K562 (cell line): Measurements from ENCODE around the gene MEPE. TPM values are rescaled to one million over a fixed set of nuclear protein-coding genes. Genes with fewer than 3 reads are reported as not detected.

Experiments
- ATAC-seq: fragments of 200-7000 bp; cut with Tn5 transposase; 3 replicates; pipeline ENCODE4 v1.9.1; 2020; ENCODE audit warnings: moderate library complexity
- BruUV-seq: library from RNA; stranded (reverse); fragments of 400-500 nt; replicated peaks from 2 replicates; lab custom pipeline; 2021; lab: Mats Ljungman, UMichigan
- CTCF ChIA-PET: fragments of 300-600 bp; formaldehyde crosslinking; extraction: SDS; loops from one replicate; lab custom pipeline; 2021; ENCODE audit warnings: low intra/inter-chr PET ratio; lab: Yijun Ruan, JAX
- POLR2A ChIA-PET: fragments of 300-600, 350-650 bp; sonication (Branson Sonifier 250); formaldehyde crosslinking; extraction: SDS; loops from one replicate; lab custom pipeline; 2021; ENCODE audit warnings: antibody characterized with exemption, inconsistent platforms; lab: Yijun Ruan, JAX
- DNase-seq, 4 experiments: peaks; one replicate each; pipeline versions ENCODE4 v3.0.0 to v3.0.0-alpha.2; 2011 to 2018; ENCODE audit warnings: low spot score in 3 of 4, mixed read lengths in 3 of 4; ENCODE audit errors: extremely low read depth in 1 of 4
- FAIRE-seq: peaks from 2 replicates; lab custom pipeline; 2011; peaks lifted over from hg19 to GRCh38; lab: Jason Lieb, UNC
- H2AFZ ChIP-seq: 2 replicates; pipeline ENCODE4 v1.6.0; 2011; ENCODE audit warnings: low read depth, low read length, control low read depth, inconsistent platforms
- H3K27ac ChIP-seq: fragments of 200-600 bp; 3 replicates; pipeline ENCODE4 v1.8.0; 2011; ENCODE audit warnings: low read depth, mild to moderate bottlenecking, control low read depth, inconsistent platforms, low read length, moderate library complexity, mixed read lengths; ENCODE audit errors: extremely low read depth
- H3K27me3 ChIP-seq, 2 experiments: fragments of 300-600 bp in 1 of 2; 2 replicates in 1 of 2; 3 replicates in 1 of 2; pipeline versions ENCODE4 v1.6.0 to v1.8.0; 2011; ENCODE audit warnings: inconsistent platforms in 2 of 2, low read length in 2 of 2, mild to moderate bottlenecking in 1 of 2, mixed read lengths in 1 of 2, moderate library complexity in 1 of 2; ENCODE audit not compliant: control insufficient read depth in 2 of 2, insufficient read depth in 2 of 2
- H3K36me3 ChIP-seq: fragments of 300-600 bp; 3 replicates; pipeline ENCODE4 v1.8.0; 2011; ENCODE audit warnings: mild to moderate bottlenecking, low read length, inconsistent platforms; ENCODE audit not compliant: control insufficient read depth, insufficient read depth
- H3K4me1 ChIP-seq, 2 experiments: fragments of 200-600 bp in 1 of 2; replicated peaks in 1 of 2; 2 replicates in 1 of 2; 3 replicates in 1 of 2; pipeline versions ENCODE4 v1.5.1 to v1.8.0; 2011; ENCODE audit warnings: inconsistent platforms in 2 of 2, low read length in 2 of 2, mild to moderate bottlenecking in 1 of 2, mixed read lengths in 1 of 2, moderate library complexity in 1 of 2; ENCODE audit not compliant: control insufficient read depth in 2 of 2, insufficient read depth in 2 of 2
- H3K4me2 ChIP-seq: 2 replicates; pipeline ENCODE4 v1.6.1; 2011; ENCODE audit warnings: low read length, control low read depth, inconsistent platforms, mixed read lengths; ENCODE audit not compliant: insufficient read depth
- H3K4me3 ChIP-seq: fragments of 200-600 bp; sonication (generic), shearing (Covaris generic); 2 replicates; pipeline ENCODE4 v1.5.1; 2016; ENCODE audit warnings: control low read depth, inconsistent platforms
- H3K79me2 ChIP-seq: fragments of 200-600 bp; 3 replicates; pipeline ENCODE4 v1.8.0; 2011; ENCODE audit warnings: low read length, inconsistent platforms; ENCODE audit not compliant: control insufficient read depth, insufficient read depth
- H3K9ac ChIP-seq, 2 experiments: 2 replicates each; pipeline versions ENCODE4 v1.6.0 to v1.6.1; 2011; ENCODE audit warnings: low read depth in 2 of 2, low read length in 2 of 2, control low read depth in 1 of 2, inconsistent platforms in 1 of 2, mild to moderate bottlenecking in 1 of 2, mixed read lengths in 1 of 2; ENCODE audit not compliant: insufficient read depth in 1 of 2
- H3K9me1 ChIP-seq: one replicate; pipeline ENCODE4 v1.6.0; 2011; ENCODE audit warnings: inconsistent platforms, mild to moderate bottlenecking, low read length, moderate library complexity; ENCODE audit not compliant: control insufficient read depth, insufficient read depth
- H3K9me3 ChIP-seq: replicated peaks from 2 replicates; pipeline ENCODE4 v1.5.1; 2011; ENCODE audit warnings: low read depth, low read length, inconsistent platforms; ENCODE audit not compliant: control insufficient read depth, insufficient read depth
- H4K20me1 ChIP-seq: replicated peaks from 2 replicates; pipeline ENCODE4 v1.6.1; 2011; ENCODE audit warnings: low read length, inconsistent platforms, mixed read lengths; ENCODE audit not compliant: control insufficient read depth, insufficient read depth
- ATF1 ChIP-seq, 2 experiments: fragments of 450-650 bp in 1 of 2; IDR thresholded peaks; 2 replicates each; pipeline ENCODE4 v1.6.1; 2016; ENCODE audit warnings: missing compliant biosample characterization in 1 of 2, missing genetic modification characterization in 1 of 2
- ATF3 ChIP-seq, 2 experiments: fragments of 450-650 bp in 1 of 2; sonication (generic) in 1 of 2; formaldehyde crosslinking in 1 of 2; IDR thresholded peaks in 1 of 2; conservative IDR thresholded peaks in 1 of 2; 2 replicates each; pipeline versions ENCODE4 v1.6.1 to v1.8.1; 2016 to 2023; ENCODE audit warnings: mild to moderate bottlenecking in 2 of 2, moderate library complexity in 2 of 2, inconsistent platforms in 1 of 2, missing genetic modification reagents in 1 of 2
- BDP1 ChIP-seq: IDR thresholded peaks from 3 replicates; pipeline ENCODE4 v1.6.1; 2011; ENCODE audit not compliant: insufficient read length, insufficient read depth
- CHD1 ChIP-seq: fragments of 200-600 bp; sonication (generic); IDR thresholded peaks from one replicate; pipeline ENCODE4 v1.6.1; 2012; ENCODE audit warnings: mild to moderate bottlenecking, moderate library complexity, low read length, inconsistent platforms
- GTF2B ChIP-seq: IDR thresholded peaks from 2 replicates; pipeline ENCODE4 v1.6.1; 2011; ENCODE audit not compliant: insufficient read length; ENCODE audit errors: extremely low read depth
- MED1 ChIP-seq: sonication (generic); formaldehyde crosslinking; IDR thresholded peaks from 2 replicates; pipeline ENCODE4 v1.8.1; 2023; ENCODE audit warnings: missing genetic modification reagents, borderline replicate concordance
- NFRKB ChIP-seq: fragments of 450-650 bp; IDR thresholded peaks from 2 replicates; pipeline ENCODE4 v1.6.1; 2016; ENCODE audit warnings: low read depth
- OTX1 ChIP-seq: fragments of 450-650 bp; formaldehyde crosslinking; IDR thresholded peaks from 2 replicates; pipeline ENCODE4 v1.4.0; 2022; ENCODE audit warnings: mild to moderate bottlenecking
- PHF8 ChIP-seq: fragments of 200-600 bp; sonication (generic); IDR thresholded peaks from 2 replicates; pipeline ENCODE4 v1.6.1; 2012; ENCODE audit warnings: mixed run types, mild to moderate bottlenecking, inconsistent platforms, low read length, moderate library complexity, borderline replicate concordance
- RAD21 ChIP-seq, 2 experiments: fragments of 250-450 bp in 1 of 2; fragments of 450-650 bp in 1 of 2; sonication (Bioruptor Pico) in 1 of 2; formaldehyde crosslinking in 1 of 2; IDR thresholded peaks in 1 of 2; conservative IDR thresholded peaks in 1 of 2; 2 replicates each; pipeline versions ENCODE4 v1.4.0 to v1.8.0; 2020 to 2022; ENCODE audit warnings: mild to moderate bottlenecking in 2 of 2, moderate library complexity in 1 of 2
- SRF ChIP-seq, 2 experiments: fragments of 250-450, 450-650 bp in 1 of 2; sonication (Bioruptor Pico) in 1 of 2; sonication (generic) in 1 of 2; formaldehyde crosslinking; IDR thresholded peaks; 2 replicates each; pipeline versions ENCODE4 v1.5.0 to v1.5.1; 2020 to 2022; ENCODE audit warnings: mild to moderate bottlenecking in 1 of 2, missing genetic modification reagents in 1 of 2
- SRSF1 ChIP-seq: fragments of 200-400 bp; formaldehyde crosslinking; IDR thresholded peaks from 2 replicates; pipeline ENCODE4 v1.6.1; 2017; ENCODE audit warnings: mild to moderate bottlenecking, low read depth, low read length, moderate library complexity
- SUPT5H ChIP-seq: fragments of 450-650 bp; IDR thresholded peaks from 2 replicates; pipeline ENCODE4 v1.6.1; 2016
- ZBTB43 ChIP-seq: sonication (generic); formaldehyde crosslinking; IDR thresholded peaks from 2 replicates; pipeline ENCODE4 v1.8.0; 2023; ENCODE audit warnings: mild to moderate bottlenecking, missing genetic modification reagents
- ZNF143 ChIP-seq: sonication (generic); formaldehyde crosslinking; IDR thresholded peaks from 2 replicates; pipeline ENCODE4 v1.9.0; 2022; ENCODE audit warnings: mild to moderate bottlenecking, missing genetic modification reagents
- ZNF449 ChIP-seq: fragments of 250-450 bp; sonication (Bioruptor Pico); IDR thresholded peaks from 2 replicates; pipeline ENCODE4 v1.8.0; 2022; ENCODE audit warnings: moderate library complexity, mild to moderate bottlenecking, inconsistent platforms
- WGBS: fragments of 100-300 bp; shearing (Covaris generic); methylation state at CpG from one replicate; pipeline ENCODE4 v1.1.6; 2016; ENCODE audit warnings: low coverage, mixed read lengths; ENCODE audit not compliant: insufficient coverage; ENCODE audit errors: missing lambda C conversion rate; 5-methylcytosine and 5-hydroxymethylcytosine counted together
- in situ Hi-C: fragments of 300-500 bp; cut with MboI; formaldehyde crosslinking; loops from 4 replicates; pipeline ENCODE4 v1.15.0; 2018; ENCODE audit warnings: inconsistent platforms, mixed read lengths
- intact Hi-C: fragments of 100-400 bp; cut with micrococcal nuclease; formaldehyde crosslinking; loops from 2 replicates; pipeline ENCODE4 v1.14.2; 2022
- polyA plus RNA-seq, 8 experiments: library from polyadenylated mRNA; depleted of rRNA in 4 of 8; stranded (reverse) in 5 of 8; unstranded in 3 of 8; fragments of >200 nt; fragmentation: Nextera tagmentation in 2 of 8; fragmentation: Illumina TruSeq in 1 of 8; extraction: Ambion mirVana in 2 of 8; extraction: Trizol in 1 of 8; gene quantifications; 2 replicates each; pipeline versions ENCODE4 v1.2.1 to v1.2.3, GENCODE V29; 2011 to 2014; ENCODE audit warnings: inconsistent platforms in 1 of 8, missing spikeins in 1 of 8
- total RNA-seq, 7 experiments: library from RNA; depleted of rRNA in 6 of 7; stranded (reverse); fragments of >200 nt in 6 of 7; fragmentation: Illumina TruSeq in 2 of 7; extraction: Trizol in 2 of 7; gene quantifications; 2 replicates each; pipeline versions ENCODE4 v1.2.1 to v1.2.3, GENCODE V29; 2011 to 2021; ENCODE audit warnings: low replicate concordance in 1 of 7

The MEPE gene
- total and polyA plus RNA-seq, 9 of the 15 experiments (the other 6 are each of a cell fraction or from before 2014, with no cell fraction given) = not detected

- H3K9me1 ChIP-seq = no peaks in the 10 kb centered on the region
- DNase-seq (no peak), FAIRE-seq (no peak), ATAC-seq (no peak)
- H3K27ac ChIP-seq = no peak overlapping the region
- no peak for TF ChIP-seq ZBTB43
- TF ChIP-seq ZNF143 (CRISPR knock-in tag) = no peak
- no peak for TF ChIP-seq NFRKB
- TF ChIP-seq ATF3 (IDR thresholded peaks at IDR 0.05) = no peak
- no peak for TF ChIP-seq ATF3 (CRISPR knock-in tag; conservative IDR thresholded peaks at IDR 0.05)
- TF ChIP-seq PHF8 = no peak
- no peak for TF ChIP-seq BDP1
- TF ChIP-seq SRF (CRISPR knock-in tag; IDR thresholded peaks at IDR 0.05) = no peak
- TF ChIP-seq ATF1 (CRISPR knock-in tag; IDR thresholded peaks at IDR 0.05) = no peak
- TF ChIP-seq ATF1 (tag; IDR thresholded peaks at IDR 0.05) = no peak
- TF ChIP-seq MED1 (CRISPR knock-in tag) = no peak
- no peak for TF ChIP-seq SRSF1
- TF ChIP-seq GTF2B = no peak
- no peak for TF ChIP-seq ZNF449
- TF ChIP-seq SUPT5H = no peak
- no peak for TF ChIP-seq OTX1
- TF ChIP-seq CHD1 = no peak
- TF ChIP-seq RAD21 (CRISPR knock-in tag; conservative IDR thresholded peaks at IDR 0.05 in 1 of 2, IDR thresholded peaks at IDR 0.05 in 1 of 2) = no peak
- H3K79me2 ChIP-seq = no peaks in the 10 kb centered on the region
- H3K4me3 ChIP-seq = no peak overlapping the region
- no peak overlapping the region for H3K9ac ChIP-seq
- intact Hi-C loops = loop anchor here (1.0 to 5.0 kb wide), 2 partner anchors 160 to 297 kb away; no protein-coding TSS in a partner anchor
- H4K20me1 ChIP-seq = no peaks in the 10 kb centered on the region; the same call in 1 of the 2 replicates
- H3K9me3 ChIP-seq = no peaks in the 10 kb centered on the region
- WGBS = 0% methylated on average over 1 of the region's 1 CpG
- no TSS peak for BruUV-seq
- ChIA-PET CTCF (interaction anchor here (0.6 to 2.8 kb wide), 2 partner anchors 160 to 162 kb away, joined by 4 to 27 read pairs; no protein-coding TSS in a partner anchor), POLR2A (no interaction called here)
- no peaks in the 10 kb centered on the region for H3K4me1 ChIP-seq
- H3K4me2 ChIP-seq = no peak overlapping the region
- no peak overlapping the region for H2AFZ ChIP-seq
- H3K36me3 ChIP-seq = no peaks in the 10 kb centered on the region
- no peaks in the 10 kb centered on the region for H3K27me3 ChIP-seq
- in situ Hi-C loops = no loop called here
Observed at GRCh38 chr4:87839592-87839946, 6.8 kb downstream of the MEPE start.
